Neural progenitor cell (in vitro differentiated cells): Measurements from ENCODE around the gene APCDD1L. TPM values are rescaled to one million over a fixed set of nuclear protein-coding genes. Genes with fewer than 3 reads are reported as not detected.

Experiments used
- DNase-seq: peaks from one replicate; pipeline ENCODE4 v3.0.0-alpha.2; 2016; ENCODE audit warnings: low spot score
- H2AFZ ChIP-seq: fragments of 200-600 bp; sonication (generic); replicated peaks from 2 replicates; pipeline ENCODE4 v1.6.1; 2016; ENCODE audit warnings: antibody characterized with exemption
- H3F3A ChIP-seq: fragments of 200-600 bp; sonication (generic); 2 replicates; pipeline ENCODE4 v1.6.1; 2016; ENCODE audit warnings: antibody characterized with exemption, low read depth
- H3K27ac ChIP-seq: fragments of 200-600 bp; sonication (generic); 2 replicates; pipeline ENCODE4 v1.5.1; 2016; ENCODE audit warnings: mild to moderate bottlenecking
- H3K27me3 ChIP-seq: fragments of 200-600 bp; sonication (generic); 2 replicates; pipeline ENCODE4 v1.6.1; 2016; ENCODE audit warnings: mild to moderate bottlenecking, moderate library complexity
- H3K36me3 ChIP-seq: fragments of 200-600 bp; sonication (generic); 2 replicates; pipeline ENCODE4 v1.5.1; 2016
- H3K4me1 ChIP-seq: fragments of 200-600 bp; sonication (generic); 2 replicates; pipeline ENCODE4 v1.6.1; 2016; ENCODE audit warnings: mixed run types
- H3K4me2 ChIP-seq: fragments of 200-600 bp; sonication (generic); 2 replicates; pipeline ENCODE4 v1.6.1; 2016
- H3K4me3 ChIP-seq: fragments of 200-600 bp; sonication (generic); 2 replicates; pipeline ENCODE4 v1.5.1; 2016
- H3K79me2 ChIP-seq: fragments of 200-600 bp; sonication (generic); 2 replicates; pipeline ENCODE4 v1.6.1; 2016; ENCODE audit warnings: low read depth
- H3K9ac ChIP-seq: fragments of 200-600 bp; sonication (generic); 2 replicates; pipeline ENCODE4 v1.6.1; 2016
- H3K9me3 ChIP-seq: fragments of 200-600 bp; sonication (generic); 2 replicates; pipeline ENCODE4 v1.5.1; 2016; ENCODE audit warnings: low read depth
- H4K20me1 ChIP-seq: fragments of 200-600 bp; sonication (generic); 2 replicates; pipeline ENCODE4 v1.6.1; 2016; ENCODE audit warnings: low read depth
- H3K27ac Mint-ChIP-seq: 3 replicates; pipeline ENCODE4 v1.8.0; 2021; ENCODE audit warnings: mixed read lengths
- H3K27me3 Mint-ChIP-seq: 2 replicates; pipeline ENCODE4 v1.8.0; 2022; ENCODE audit warnings: low read depth, mild to moderate bottlenecking, inconsistent platforms, moderate library complexity, mixed read lengths; ENCODE audit not compliant: insufficient read depth
- H3K36me3 Mint-ChIP-seq: 3 replicates; pipeline ENCODE4 v1.8.0; 2021; ENCODE audit warnings: mixed read lengths
- H3K4me1 Mint-ChIP-seq: 3 replicates; pipeline ENCODE4 v1.8.0; 2021; ENCODE audit warnings: mixed read lengths
- H3K4me3 Mint-ChIP-seq: 3 replicates; pipeline ENCODE4 v1.8.0; 2021; ENCODE audit warnings: mild to moderate bottlenecking, moderate library complexity, mixed read lengths
- H3K9me3 Mint-ChIP-seq: 3 replicates; pipeline ENCODE4 v1.8.0; 2020; ENCODE audit warnings: mixed read lengths
- CTCF ChIP-seq: fragments of 200-600 bp; sonication (generic); IDR thresholded peaks from 2 replicates; pipeline ENCODE4 v1.5.1; 2017; ENCODE audit warnings: antibody characterized with exemption, mild to moderate bottlenecking
- EZH2 ChIP-seq: fragments of 200-600 bp; sonication (generic); IDR thresholded peaks from 2 replicates; pipeline ENCODE4 v1.6.1; 2017; ENCODE audit warnings: antibody characterized with exemption, mild to moderate bottlenecking, moderate library complexity
- EZH2phosphoT487 ChIP-seq: fragments of 200-600 bp; sonication (generic); IDR thresholded peaks from 2 replicates; pipeline ENCODE4 v1.6.1; 2017; ENCODE audit warnings: antibody characterized with exemption
- total RNA-seq: library from RNA; depleted of rRNA; stranded (reverse); fragments of >200 nt; gene quantifications from 2 replicates; pipeline ENCODE4 v1.2.3, GENCODE V29; 2015; ENCODE audit warnings: low replicate concordance

Gene APCDD1L
- total RNA-seq, 1 donor from 2014 or later = not detected

- H2AFZ ChIP-seq = no peak overlapping the region
- no peak overlapping the region for H3K4me3 ChIP-seq
- Mint-ChIP-seq H3K4me3 (no peak overlapping the region), H3K9me3 (no peaks in the 10 kb centered on the region), H3K36me3 (no peaks in the 10 kb centered on the region), H3K4me1 (peaks cover 31% of the 10 kb centered on the region), H3K27me3 (peaks cover 5% of the 10 kb centered on the region), H3K27ac (no peak overlapping the region)
- H3K27ac ChIP-seq = no peak overlapping the region
- no peaks in the 10 kb centered on the region for H3K36me3 ChIP-seq
- no peaks in the 10 kb centered on the region for H4K20me1 ChIP-seq
- DNase-seq = no peak
- peaks cover 20% of the 10 kb centered on the region for H3K4me1 ChIP-seq
- TF ChIP-seq EZH2 = no peak
- TF ChIP-seq CTCF = no peak
- TF ChIP-seq EZH2phosphoT487 = no peak
- H3K79me2 ChIP-seq = no peaks in the 10 kb centered on the region
- no peak overlapping the region for H3K4me2 ChIP-seq
- no peak overlapping the region for H3K9ac ChIP-seq
- H3K9me3 ChIP-seq = no peaks in the 10 kb centered on the region
- no peaks in the 10 kb centered on the region for H3K27me3 ChIP-seq
- H3F3A ChIP-seq = no peaks in the 10 kb centered on the region
Observed at GRCh38 chr20:58545565-58546415, 30.6 kb upstream of the APCDD1L start.

GRCh38 chr20:58544891-58545290 is 29.7 kb upstream of the APCDD1L start:
- H3K4me3 ChIP-seq = no peak overlapping the region
- H3K4me1 ChIP-seq = peaks cover 20% of the 10 kb centered on the region
- no peaks in the 10 kb centered on the region for H3K36me3 ChIP-seq
- H3F3A ChIP-seq = no peaks in the 10 kb centered on the region
- H3K9me3 Mint-ChIP-seq = no peaks in the 10 kb centered on the region
- H3K4me1 Mint-ChIP-seq = peaks cover 24% of the 10 kb centered on the region
- no peaks in the 10 kb centered on the region for H3K27me3 ChIP-seq
- H3K27me3 Mint-ChIP-seq = peaks cover 5% of the 10 kb centered on the region
- no peaks in the 10 kb centered on the region for H4K20me1 ChIP-seq
- H3K4me2 ChIP-seq = no peak overlapping the region
- no peak overlapping the region for H2AFZ ChIP-seq
- DNase-seq = no peak
- H3K79me2 ChIP-seq = no peaks in the 10 kb centered on the region
- H3K27ac ChIP-seq = no peak overlapping the region
- no peak overlapping the region for H3K4me3 Mint-ChIP-seq
- H3K36me3 Mint-ChIP-seq = no peaks in the 10 kb centered on the region
- H3K9me3 ChIP-seq = no peaks in the 10 kb centered on the region
- no peak overlapping the region for H3K9ac ChIP-seq
- TF ChIP-seq EZH2phosphoT487 (no peak), EZH2 (no peak), CTCF (no peak)
- H3K27ac Mint-ChIP-seq = no peak overlapping the region

DNA sequence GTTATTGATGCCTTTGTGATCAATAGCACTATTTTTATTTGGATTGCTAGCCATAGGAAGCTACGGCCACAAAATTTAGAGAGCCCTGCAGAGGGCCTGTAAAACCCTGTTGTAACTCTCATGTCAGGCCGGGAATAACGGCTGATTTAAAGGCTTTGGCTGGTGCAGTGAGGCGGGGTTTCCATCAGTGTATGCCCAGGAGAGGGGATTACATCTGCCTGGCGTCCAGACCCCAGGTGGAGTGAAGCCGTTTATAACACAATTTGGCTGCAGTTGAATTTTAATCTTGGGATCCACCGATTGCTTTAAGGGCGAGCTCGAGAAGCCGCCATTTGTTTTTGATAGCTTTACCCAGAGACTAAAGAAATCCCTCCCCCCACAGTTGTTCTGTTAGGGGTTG is 29.1 kb upstream of the APCDD1L start:
- H3K9me3 Mint-ChIP-seq = no peaks in the 10 kb centered on the region
- H3K36me3 Mint-ChIP-seq = no peaks in the 10 kb centered on the region
- H3F3A ChIP-seq = no peaks in the 10 kb centered on the region
- no peak overlapping the region for H3K4me3 Mint-ChIP-seq
- H3K4me1 Mint-ChIP-seq = peaks cover 23% of the 10 kb centered on the region
- no peak overlapping the region for H3K4me3 ChIP-seq
- no peak overlapping the region for H3K9ac ChIP-seq
- peak overlapping the region; percentile 73 for H2AFZ ChIP-seq
- peak overlapping the region; percentile 32 for H3K27ac Mint-ChIP-seq
- H3K27me3 Mint-ChIP-seq = peaks cover 5% of the 10 kb centered on the region
- H3K79me2 ChIP-seq = no peaks in the 10 kb centered on the region
- H3K4me2 ChIP-seq = no peak overlapping the region
- H4K20me1 ChIP-seq = no peaks in the 10 kb centered on the region
- peak; percentile 31 for DNase-seq
- H3K27me3 ChIP-seq = no peaks in the 10 kb centered on the region
- no peak overlapping the region for H3K27ac ChIP-seq
- H3K9me3 ChIP-seq = no peaks in the 10 kb centered on the region
- peaks cover 20% of the 10 kb centered on the region for H3K4me1 ChIP-seq
- no peaks in the 10 kb centered on the region for H3K36me3 ChIP-seq
- TF ChIP-seq CTCF (no peak), EZH2 (no peak), EZH2phosphoT487 (no peak)
